NCI-H146 treated with DMSO at 0.1 percent for 48 hours (cell line): ENCODE measurements around the gene PRKG1.
"Not testable (repeated sequence)": the region's sequence is repeated elsewhere in the genome, so short reads cannot be mapped to it uniquely, and the experiment has no call there.

Experiments used
- DNase-seq: peaks from one replicate; lab custom pipeline; 2025; ENCODE audit not compliant: unreplicated experiment; lab: John Stamatoyannopoulos, UW

PRKG1 gene

GRCh38 chr10:51113007-51113406 is 38.7 kb downstream of the PRKG1 start:
- DNase-seq, result no peak

GRCh38 chr10:51117053-51117660 is 42.9 kb downstream of the PRKG1 start:
- no peak for DNase-seq

- DNase-seq, result no peak
These were observed 43.5 kb downstream of the PRKG1 start for GRCh38 chr10:51117794-51118193.

GRCh38 chr10:51119441-51119840 is 45.2 kb downstream of the PRKG1 start:
- no peak for DNase-seq

- no peak for DNase-seq
These were observed 47.6 kb downstream of the PRKG1 start for GRCh38 chr10:51121861-51122260.

DNA sequence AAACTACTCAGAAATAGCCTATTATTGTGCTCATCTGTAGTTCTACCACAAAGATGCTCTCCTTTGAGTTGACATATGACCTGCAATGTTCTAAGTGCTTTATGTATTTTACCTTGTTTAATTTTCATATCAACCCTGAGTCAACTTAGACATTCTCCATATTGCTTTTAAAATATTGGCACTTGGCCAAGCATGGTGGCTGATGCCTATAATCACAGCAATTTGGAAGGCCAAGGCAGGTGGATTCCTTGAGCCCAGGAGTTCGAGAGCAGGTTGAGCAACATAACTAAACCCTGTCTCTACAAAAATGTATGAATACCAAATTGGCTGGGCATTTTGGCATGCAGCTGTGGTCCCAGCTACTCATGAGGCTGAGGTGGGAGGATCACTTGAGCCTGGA is 50.6 kb downstream of the PRKG1 start:
- no peak for DNase-seq

DNA sequence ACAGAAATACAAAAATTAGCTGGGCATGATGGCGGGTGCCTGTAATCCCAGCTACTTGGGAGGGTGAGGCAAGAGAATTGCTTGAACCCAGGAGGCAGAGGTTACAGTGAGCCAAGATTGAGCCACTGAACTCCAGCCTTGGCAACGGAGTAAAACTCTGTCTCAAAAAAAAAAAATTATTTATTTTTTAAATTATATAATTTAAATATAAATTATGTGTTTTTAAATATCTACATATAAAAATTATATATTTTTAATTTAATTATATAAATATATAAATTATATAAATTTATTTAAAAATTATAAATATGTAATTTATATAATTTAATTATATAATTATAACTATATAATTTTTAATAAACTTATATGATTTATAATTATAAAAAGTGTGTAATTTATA is 51.2 kb downstream of the PRKG1 start:
- DNase-seq, result no peak

DNA sequence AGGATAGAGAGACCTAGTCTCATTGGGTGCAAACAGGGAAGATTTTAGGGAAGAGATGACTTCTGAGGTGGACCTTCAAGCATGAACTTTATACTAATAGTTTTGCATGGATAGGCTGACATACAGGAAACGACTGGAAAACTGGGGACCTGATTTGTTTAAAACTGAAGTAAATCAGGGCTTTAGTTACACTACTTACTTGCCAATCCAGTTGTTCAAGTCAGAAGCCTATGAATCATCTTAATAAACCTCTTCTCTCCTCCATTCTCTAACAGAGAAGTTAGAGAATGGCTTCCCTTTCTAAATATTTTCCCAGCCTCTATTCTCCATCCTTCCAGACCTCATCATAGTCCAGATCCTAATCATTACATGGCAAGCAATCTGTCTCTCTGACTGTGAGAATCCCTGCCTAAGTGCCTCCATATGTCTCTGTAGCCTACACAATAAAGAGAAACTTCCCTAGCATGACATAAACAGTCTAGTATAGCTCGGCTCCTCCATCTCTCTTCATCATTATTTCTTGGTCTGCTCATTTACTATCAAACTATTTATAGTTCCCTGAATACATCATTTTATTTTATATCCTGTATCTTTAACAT is 55.8 kb downstream of the PRKG1 start:
- DNase-seq, result no peak

DNA sequence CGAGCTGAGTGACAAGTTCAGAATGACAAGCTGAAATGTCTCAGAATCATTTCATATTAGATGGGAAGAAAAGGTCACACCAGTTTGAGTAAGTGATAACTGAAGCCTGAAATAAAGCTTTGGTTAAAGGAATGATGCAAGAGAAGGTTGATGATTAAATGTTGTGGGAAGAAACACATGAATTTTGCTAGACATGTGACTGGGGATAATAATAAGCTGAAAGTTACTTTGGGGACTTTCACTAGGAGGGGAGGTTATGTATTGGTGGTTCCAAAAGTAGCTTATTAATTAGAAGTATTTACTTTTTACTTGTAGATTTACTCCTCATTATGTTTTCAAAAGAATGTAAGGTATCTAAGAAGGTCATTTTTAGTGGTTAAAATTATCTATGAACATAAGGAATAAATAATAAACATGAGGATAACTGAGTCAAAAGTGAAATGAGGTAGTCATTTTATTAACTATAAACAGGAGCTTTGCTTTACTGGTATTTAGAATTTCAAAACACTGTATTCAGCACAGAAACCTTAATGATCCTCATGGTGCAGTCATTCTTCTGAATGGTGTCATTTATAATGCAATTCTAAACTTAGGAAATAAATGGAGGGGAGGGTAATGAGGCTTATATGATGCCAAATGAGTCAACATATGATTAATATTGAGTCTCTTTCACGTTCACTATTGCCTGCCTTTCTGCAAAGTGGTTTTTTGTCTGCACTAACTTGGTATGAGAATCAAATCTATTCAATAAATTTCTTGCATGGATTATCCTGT is 63.7 kb downstream of the PRKG1 start:
- DNase-seq, result no peak

DNA sequence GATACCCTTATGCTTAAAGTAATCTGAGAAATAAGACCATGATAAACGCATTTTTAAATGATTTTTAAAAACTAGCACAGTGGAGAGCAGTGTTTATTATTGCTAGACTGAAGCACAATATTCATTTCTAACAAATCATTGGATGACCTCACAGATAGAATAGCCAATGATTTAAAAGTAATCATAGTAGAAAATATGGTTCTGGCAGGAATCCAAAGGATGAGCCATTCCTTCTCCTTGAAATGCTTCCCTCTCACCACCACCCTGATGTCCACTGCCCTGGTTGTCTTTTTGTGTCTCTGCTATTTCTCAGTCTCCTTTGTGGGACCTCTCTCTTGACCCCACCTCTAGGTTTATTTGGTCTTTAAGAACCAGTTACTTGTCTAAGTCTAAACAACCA is 64.9 kb downstream of the PRKG1 start:
- no peak for DNase-seq

DNA sequence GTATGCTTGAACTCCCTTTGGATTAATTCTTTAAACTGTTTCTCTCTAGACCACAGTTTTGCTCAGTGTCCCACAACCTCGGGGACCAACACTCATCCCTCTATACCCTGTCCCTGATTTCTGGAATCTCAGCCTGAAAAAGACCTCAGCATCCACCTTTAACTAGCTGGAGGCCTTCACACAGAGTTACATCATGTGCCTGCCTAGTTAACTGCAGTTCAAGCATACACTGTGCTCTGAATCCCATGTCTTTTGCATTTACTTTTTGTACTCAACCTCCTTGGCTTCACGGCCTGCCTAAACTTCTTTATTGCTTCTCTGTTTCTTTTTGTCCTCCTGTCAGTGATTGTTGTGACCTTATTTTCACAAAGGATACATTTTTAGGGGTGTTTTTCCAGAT is 66.7 kb downstream of the PRKG1 start:
- DNase-seq, result no peak

DNA sequence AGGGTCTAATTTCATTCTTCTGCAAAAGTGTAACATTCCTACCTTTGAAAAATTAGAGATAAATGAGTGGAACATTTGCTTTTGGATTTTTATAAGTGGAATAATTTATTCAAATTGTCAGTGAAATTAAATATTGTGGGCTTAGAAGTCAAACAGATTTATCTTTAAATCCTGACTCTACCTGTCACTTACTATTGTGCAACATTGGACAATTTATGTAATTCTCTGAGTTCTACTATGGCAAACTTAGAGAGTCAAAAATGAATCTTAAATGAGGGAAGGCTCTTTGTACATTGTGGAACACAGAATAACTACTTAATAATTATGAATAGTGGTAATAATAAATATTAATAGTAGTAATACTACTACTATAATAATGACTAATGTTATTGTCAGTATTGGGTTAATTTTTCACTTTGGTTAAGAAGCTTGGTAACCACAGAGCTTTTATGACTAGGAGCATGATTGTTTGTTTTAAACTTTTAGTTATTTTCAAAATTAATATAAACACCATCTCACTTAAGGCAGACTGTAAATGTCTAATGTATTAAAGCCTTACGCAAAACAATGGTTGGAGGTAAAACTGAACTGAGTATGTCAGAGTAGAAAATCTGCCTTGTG is 70.0 kb downstream of the PRKG1 start:
- DNase-seq, result no peak

- no peak for DNase-seq
These were observed 71.1 kb downstream of the PRKG1 start for GRCh38 chr10:51145375-51145774.

GRCh38 chr10:51147644-51148399 is 73.5 kb downstream of the PRKG1 start:
- DNase-seq, result no peak

GRCh38 chr10:51156926-51157325 is 82.6 kb downstream of the PRKG1 start:
- DNase-seq, result no peak

GRCh38 chr10:51158832-51159231 is 84.5 kb downstream of the PRKG1 start:
- DNase-seq, result no peak

DNA sequence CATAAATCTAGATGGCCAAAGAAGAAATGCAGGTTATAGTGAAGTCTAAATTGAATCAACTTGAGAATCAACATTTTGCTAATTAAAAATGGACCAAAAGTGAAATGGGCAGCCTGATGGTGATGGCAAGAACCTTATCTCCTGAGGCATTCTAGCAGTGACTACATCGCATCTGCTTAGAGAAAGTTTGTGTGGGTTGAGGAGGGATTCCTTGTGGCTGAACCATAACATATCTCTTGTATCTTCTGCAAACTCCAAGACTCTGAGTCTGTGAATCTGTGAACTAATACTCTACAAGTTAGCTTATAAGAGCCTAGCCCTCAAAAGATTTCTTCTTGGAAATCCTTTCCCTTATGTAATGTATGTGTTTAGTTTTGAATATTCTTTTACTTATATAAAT is 85.6 kb downstream of the PRKG1 start:
- DNase-seq, result no peak

DNA sequence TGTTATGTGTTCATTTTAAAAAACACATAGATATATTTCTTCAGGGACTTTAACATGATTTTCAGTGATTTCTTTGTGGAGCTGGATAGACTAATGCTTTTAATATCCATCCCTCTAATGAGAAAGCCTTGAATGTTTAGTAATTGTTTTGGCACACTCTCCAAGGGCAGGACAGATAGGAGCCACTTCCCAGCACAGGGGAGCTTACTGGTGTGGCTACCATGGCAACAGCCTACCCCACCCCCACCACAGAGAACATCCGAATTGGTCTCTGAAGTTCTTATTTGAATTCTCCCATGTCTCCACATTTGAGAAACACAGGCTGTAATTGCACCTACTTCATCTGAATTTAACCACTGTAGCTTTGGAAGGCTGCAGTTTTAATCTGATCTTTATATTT is 87.7 kb downstream of the PRKG1 start:
- no peak for DNase-seq

DNA sequence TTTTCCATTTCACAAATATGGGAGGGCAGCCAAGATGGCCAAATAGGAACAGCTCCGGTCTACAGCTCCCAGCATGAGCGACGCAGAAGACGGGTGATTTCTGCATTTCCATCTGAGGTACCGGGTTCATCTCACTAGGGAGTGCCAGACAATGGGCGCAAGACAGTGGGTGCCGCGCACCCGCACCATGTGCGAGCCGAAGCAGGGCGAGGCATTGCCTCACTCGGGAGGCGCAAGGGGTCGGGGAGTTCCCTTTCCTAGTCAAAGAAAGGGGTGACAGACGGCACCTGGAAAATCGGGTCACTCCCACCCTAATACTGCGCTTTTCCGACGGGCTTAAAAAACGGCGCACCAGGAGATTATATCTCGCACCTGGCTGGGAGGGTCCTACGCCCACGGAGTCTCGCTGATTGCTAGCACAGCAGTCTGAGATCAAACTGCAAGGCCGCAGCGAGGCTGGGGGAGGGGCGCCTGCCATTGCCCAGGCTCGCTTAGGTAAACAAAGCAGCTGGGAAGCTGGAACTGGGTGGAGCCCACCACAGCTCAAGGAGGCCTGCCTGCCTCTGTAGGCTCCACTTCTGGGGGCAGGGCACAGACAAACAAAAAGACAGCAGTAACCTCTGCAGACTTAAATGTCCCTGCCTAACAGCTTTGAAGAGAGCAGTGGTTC is 89.2 kb downstream of the PRKG1 start:
- DNase-seq, result not testable (repeated sequence)

- DNase-seq, result no peak
These were observed 94.0 kb downstream of the PRKG1 start for GRCh38 chr10:51168086-51168815.
